Endothelial cell of coronary artery (primary cell): ENCODE data around the gene RAB39A. TPM values are rescaled to one million over a fixed set of nuclear protein-coding genes. Genes with fewer than 3 reads are reported as not detected.

Source experiments
- total RNA-seq: library from RNA; depleted of rRNA; stranded (reverse); fragments of >200 nt; gene quantifications from 2 replicates; pipeline ENCODE4 v1.2.3, GENCODE V29; 2014

Gene RAB39A, protein sequence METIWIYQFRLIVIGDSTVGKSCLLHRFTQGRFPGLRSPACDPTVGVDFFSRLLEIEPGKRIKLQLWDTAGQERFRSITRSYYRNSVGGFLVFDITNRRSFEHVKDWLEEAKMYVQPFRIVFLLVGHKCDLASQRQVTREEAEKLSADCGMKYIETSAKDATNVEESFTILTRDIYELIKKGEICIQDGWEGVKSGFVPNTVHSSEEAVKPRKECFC
- total RNA-seq = 0.09 TPM in 1 of 2 replicates, not detected in the other

DNA sequence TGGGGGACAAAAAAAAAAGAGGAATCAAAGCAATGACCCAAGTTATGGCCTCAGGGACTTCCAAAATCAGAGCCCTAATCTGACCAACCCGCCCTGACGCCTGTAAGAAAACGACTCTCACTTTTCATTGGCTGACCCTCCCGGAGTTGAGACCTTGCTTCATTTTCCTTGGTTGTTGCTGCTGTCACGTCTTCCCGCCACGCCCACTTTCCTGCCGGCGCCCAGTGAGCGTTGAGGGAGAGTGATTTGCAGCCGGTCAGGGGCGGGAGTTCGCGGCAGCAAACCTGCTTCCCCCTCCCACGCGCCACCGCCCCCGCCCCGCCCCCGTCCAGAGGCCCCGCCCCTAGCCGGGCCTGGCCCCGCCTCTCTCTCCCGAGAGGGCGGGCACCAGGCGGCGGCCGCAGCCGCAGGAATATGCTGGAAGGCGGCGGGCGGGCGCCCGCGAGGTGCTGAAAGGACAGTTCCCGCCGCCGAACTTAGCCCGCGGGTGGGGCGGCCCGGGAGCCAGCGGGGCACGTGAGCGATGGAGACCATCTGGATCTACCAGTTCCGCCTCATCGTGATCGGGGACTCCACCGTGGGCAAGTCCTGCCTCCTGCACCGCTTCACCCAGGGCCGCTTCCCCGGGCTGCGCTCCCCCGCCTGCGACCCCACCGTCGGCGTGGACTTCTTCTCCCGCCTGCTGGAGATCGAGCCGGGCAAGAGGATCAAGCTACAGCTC, at the start of gene RAB39A:
RAB39A (plus strand) TSS at position 403 of the 721 bp plus-strand sequence; CDS start at position 524, 121 bp downstream.

DNA sequence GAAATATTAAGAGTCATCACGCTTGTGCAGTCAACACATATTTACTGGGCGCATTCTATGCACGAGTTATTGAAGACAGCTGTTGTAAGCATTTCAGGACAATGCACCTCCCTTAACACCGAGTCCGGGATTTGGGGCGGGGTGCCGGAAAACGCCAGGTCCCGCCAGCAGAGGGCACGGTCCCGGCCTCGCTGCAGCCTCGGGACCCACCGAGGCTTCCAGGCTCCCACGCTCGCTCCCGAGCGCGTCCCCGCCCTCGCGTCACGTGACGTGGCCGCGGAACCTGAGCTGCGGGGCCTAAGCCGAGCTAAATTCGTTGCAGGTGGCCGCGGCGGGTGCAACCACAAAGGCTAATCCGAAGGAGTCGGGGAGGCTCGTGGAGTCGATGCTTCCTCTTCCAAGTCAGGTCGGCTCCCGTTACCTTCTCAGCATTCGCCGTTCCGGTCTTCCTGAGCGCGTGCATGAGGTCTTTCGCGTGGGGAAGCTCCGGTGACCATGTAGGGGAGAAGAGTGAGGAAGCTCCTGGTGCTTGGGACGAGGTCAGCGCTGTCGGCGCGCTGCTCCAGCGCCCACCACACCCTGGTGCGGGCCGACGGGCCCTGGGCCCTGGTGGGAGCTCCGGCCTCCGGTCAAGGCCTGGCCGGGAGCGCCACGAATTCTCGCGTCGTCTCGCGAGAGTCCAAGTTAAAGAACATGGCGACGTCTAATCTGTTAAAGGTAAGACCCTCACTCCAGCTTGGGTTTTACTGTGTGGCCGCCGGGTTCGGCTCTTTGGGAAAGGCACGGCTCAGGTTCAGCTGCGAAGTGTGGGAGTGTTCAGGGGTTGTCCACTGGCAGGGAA, 80.6 kb downstream of the RAB39A start, which contains the start of gene CUL5:
CUL5 (plus strand) TSS at position 243 of the 841 bp plus-strand sequence; CDS start at position 694, 451 bp downstream.

Other genes with a start within 250 kb of the RAB39A start
- 0.09 TPM in 1 of 2 replicates, not detected in the other for gene SLN, start 216.4 kb upstream of the RAB39A start, total RNA-seq
- gene SLC35F2, start 69.7 kb upstream of the RAB39A start, total RNA-seq = 58.4 and 92.0 TPM in 2 replicates
- gene CUL5, start 80.5 kb downstream of the RAB39A start, total RNA-seq = 30.0 and 34.4 TPM in 2 replicates
- gene ACAT1, start 193.1 kb downstream of the RAB39A start, total RNA-seq = 80.6 and 114 TPM in 2 replicates